Activated CD8-positive, alpha-beta T cell treated with anti-CD3 and anti-CD28 coated beads for 36 hours (primary cell): ENCODE results near the gene HMGN2. TPM values are rescaled to one million over a fixed set of nuclear protein-coding genes. Genes with fewer than 3 reads are reported as not detected.

Experiments used
- ATAC-seq: fragments of 200-7000 bp; cut with Tn5 transposase; one replicate; pipeline ENCODE4 v1.10.0; 2021; ENCODE audit warnings: mild to moderate bottlenecking, moderate library complexity
- CTCF ChIA-PET: fragments of 350-600 bp; sonication (Branson Sonifier 250); formaldehyde crosslinking; loops from one replicate; lab custom pipeline; 2021; ENCODE audit warnings: antibody characterized with exemption; lab: Charles Lee
- POLR2A ChIA-PET: fragments of 350-600 bp; sonication (Branson Sonifier 250); formaldehyde crosslinking; loops from one replicate; lab custom pipeline; 2021; ENCODE audit warnings: antibody characterized with exemption; lab: Charles Lee
- DNase-seq: peaks from one replicate; pipeline ENCODE4 v3.0.0-alpha.2; 2020
- H3K27ac Mint-ChIP-seq: one replicate; pipeline ENCODE4 v1.8.0; 2021; ENCODE audit warnings: mild to moderate bottlenecking, mixed read lengths
- H3K27me3 Mint-ChIP-seq: one replicate; pipeline ENCODE4 v1.8.0; 2021; ENCODE audit warnings: mixed read lengths
- H3K36me3 Mint-ChIP-seq: one replicate; pipeline ENCODE4 v1.8.0; 2021; ENCODE audit warnings: low read depth, mixed read lengths
- H3K4me1 Mint-ChIP-seq: one replicate; pipeline ENCODE4 v1.8.0; 2021; ENCODE audit warnings: low read depth, mixed read lengths
- H3K4me3 Mint-ChIP-seq: one replicate; pipeline ENCODE4 v1.8.0; 2021; ENCODE audit warnings: mild to moderate bottlenecking, moderate library complexity, mixed read lengths
- H3K9me3 Mint-ChIP-seq: one replicate; pipeline ENCODE4 v1.8.0; 2021; ENCODE audit warnings: mixed read lengths
- CTCF ChIP-seq: fragments of 200-600 bp; IDR thresholded peaks from one replicate; pipeline ENCODE4 v1.8.0; 2022; ENCODE audit warnings: antibody characterized with exemption, mild to moderate bottlenecking
- intact Hi-C: fragments of 100-400 bp; cut with micrococcal nuclease; formaldehyde crosslinking; loops from one replicate; pipeline ENCODE4 v1.10.0; 2022
- total RNA-seq, 2 experiments: library from RNA; stranded (reverse); gene quantifications; one replicate each; pipeline ENCODE4 v1.2.3, GENCODE V29; 2021

Gene HMGN2
- total RNA-seq, 2 experiments from 2014 or later: 837 to 872 TPM

- CTCF ChIA-PET: interaction anchor here (1.2 kb wide), 1 partner anchor 18 kb away, joined by 3 read pairs; no protein-coding TSS in a partner anchor
- Mint-ChIP-seq H3K9me3 (no peaks in the 10 kb centered on the region), H3K36me3 (peaks cover 30% of the 10 kb centered on the region), H3K4me3 (no peak overlapping the region), H3K4me1 (no peaks in the 10 kb centered on the region), H3K27ac (no peak overlapping the region), H3K27me3 (no peaks in the 10 kb centered on the region)
- POLR2A ChIA-PET: interaction anchor here (1.7 kb wide), 1 partner anchor 14 kb away, joined by 6 read pairs; no protein-coding TSS in a partner anchor
- ATAC-seq (no peak), DNase-seq (no peak)
- TF ChIP-seq CTCF: no peak
- intact Hi-C loops: no loop called here
Observed at GRCh38 chr1:26452459-26453183, 19.6 kb upstream of the HMGN2 start.

GRCh38 chr1:26459148-26459547, 13.1 kb upstream of the HMGN2 start:
- DNase-seq: no peak
- H3K9me3 Mint-ChIP-seq: no peaks in the 10 kb centered on the region
- CTCF ChIA-PET: interaction anchor here (1.8 to 5.4 kb wide), 2 partner anchors 11 to 42 kb away, joined by 9 to 26 read pairs; no protein-coding TSS in a partner anchor
- no peaks in the 10 kb centered on the region for H3K4me1 Mint-ChIP-seq
- TF ChIP-seq CTCF: no peak
- H3K4me3 Mint-ChIP-seq: no peak overlapping the region
- intact Hi-C loops: no loop called here
- H3K36me3 Mint-ChIP-seq: peaks cover 29% of the 10 kb centered on the region
- POLR2A ChIA-PET: interaction anchor here (0.6 to 1.8 kb wide), 3 partner anchors 12 to 22 kb away, joined by 3 to 4 read pairs (median 4); partner anchors contain the start of gene HMGN2
- H3K27me3 Mint-ChIP-seq: no peaks in the 10 kb centered on the region
- H3K27ac Mint-ChIP-seq: no peak overlapping the region
- ATAC-seq: no peak

DNA sequence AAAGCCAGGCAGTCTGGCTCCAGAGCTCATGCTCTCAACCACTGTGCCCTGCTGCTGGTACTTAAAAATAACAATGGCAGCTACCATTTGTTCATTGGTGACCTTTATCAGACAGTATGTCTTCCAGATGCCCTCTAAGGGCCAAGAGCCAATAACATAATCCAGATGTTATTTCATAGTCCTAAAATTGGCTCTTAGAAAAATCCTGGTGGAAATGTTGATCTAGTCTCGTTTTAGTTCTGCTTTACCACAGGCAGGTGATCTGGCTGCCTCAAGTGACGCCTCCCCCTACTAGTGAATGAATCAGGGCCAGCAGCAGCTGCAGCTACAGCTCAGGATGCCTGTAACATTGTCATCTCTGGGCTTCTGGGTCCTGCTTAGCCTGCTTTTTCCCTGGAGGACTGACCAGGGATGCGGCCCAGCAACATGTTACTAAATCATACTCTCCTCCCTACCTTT, 12.6 kb upstream of the HMGN2 start:
- CTCF ChIA-PET: interaction anchor here (1.8 to 5.4 kb wide), 2 partner anchors 11 to 42 kb away, joined by 9 to 26 read pairs; no protein-coding TSS in a partner anchor
- no peak for ATAC-seq
- Mint-ChIP-seq H3K4me3 (no peak overlapping the region), H3K36me3 (peaks cover 27% of the 10 kb centered on the region), H3K9me3 (no peaks in the 10 kb centered on the region), H3K27me3 (no peaks in the 10 kb centered on the region), H3K4me1 (no peaks in the 10 kb centered on the region), H3K27ac (no peak overlapping the region)
- intact Hi-C loops: no loop called here
- DNase-seq: no peak
- POLR2A ChIA-PET: interaction anchor here (0.6 to 1.8 kb wide), 4 partner anchors 12 to 21 kb away, joined by 3 to 4 read pairs (median 4); partner anchors contain the start of gene HMGN2
- no peak for TF ChIP-seq CTCF

DNA sequence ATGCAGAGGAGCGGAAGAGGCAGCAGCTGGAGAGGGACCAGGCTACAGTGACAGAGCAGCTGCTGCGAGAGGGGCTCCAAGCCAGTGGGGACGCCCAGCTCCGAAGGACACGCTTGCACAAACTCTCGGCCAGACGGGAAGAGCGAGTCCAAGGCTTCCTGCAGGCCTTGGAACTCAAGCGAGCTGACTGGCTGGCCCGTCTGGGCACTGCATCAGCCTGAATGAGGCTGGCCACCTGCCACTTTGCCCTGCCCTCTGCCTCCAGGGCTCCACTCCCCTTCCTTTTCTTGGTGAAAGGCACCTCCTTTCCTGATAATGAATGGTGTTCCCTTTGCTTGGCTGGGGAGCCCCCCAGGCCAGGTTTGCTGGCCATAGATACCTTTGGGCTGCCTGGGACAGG, 3.3 kb upstream of the HMGN2 start:
- CTCF ChIA-PET: interaction anchor here (1.1 to 3.3 kb wide), 3 partner anchors 9 to 194 kb away, joined by 4 to 26 read pairs (median 9); no protein-coding TSS in a partner anchor

More for the DNA sequence above, 3.3 kb upstream of the HMGN2 start:
- ATAC-seq (no peak), DNase-seq (no peak)
- H3K27me3 Mint-ChIP-seq: no peaks in the 10 kb centered on the region
- no peaks in the 10 kb centered on the region for H3K9me3 Mint-ChIP-seq
- H3K27ac Mint-ChIP-seq: no peak overlapping the region
- H3K36me3 Mint-ChIP-seq: peaks cover 32% of the 10 kb centered on the region
- no peak overlapping the region for H3K4me3 Mint-ChIP-seq
- intact Hi-C loops: no loop called here
- TF ChIP-seq CTCF: no peak
- POLR2A ChIA-PET: no interaction called here
- peaks cover 26% of the 10 kb centered on the region for H3K4me1 Mint-ChIP-seq
